K562 (cell line): ENCODE data around the gene ANKS1B. TPM values are rescaled to one million over a fixed set of nuclear protein-coding genes. Genes with fewer than 3 reads are reported as not detected.

ENCODE experiments used
- ATAC-seq: fragments of 200-7000 bp; cut with Tn5 transposase; 3 replicates; pipeline ENCODE4 v1.9.1; 2020; ENCODE audit warnings: moderate library complexity
- BruUV-seq: library from RNA; stranded (reverse); fragments of 400-500 nt; replicated peaks from 2 replicates; lab custom pipeline; 2021; lab: Mats Ljungman, UMichigan
- CTCF ChIA-PET: fragments of 300-600 bp; formaldehyde crosslinking; extraction: SDS; loops from one replicate; lab custom pipeline; 2021; ENCODE audit warnings: low intra/inter-chr PET ratio; lab: Yijun Ruan, JAX
- POLR2A ChIA-PET: fragments of 300-600, 350-650 bp; sonication (Branson Sonifier 250); formaldehyde crosslinking; extraction: SDS; loops from one replicate; lab custom pipeline; 2021; ENCODE audit warnings: antibody characterized with exemption, inconsistent platforms; lab: Yijun Ruan, JAX
- DNase-seq, 4 experiments: peaks; one replicate each; pipeline versions ENCODE4 v3.0.0 to v3.0.0-alpha.2; 2011 to 2018; ENCODE audit warnings: low spot score in 3 of 4, mixed read lengths in 3 of 4; ENCODE audit errors: extremely low read depth in 1 of 4
- FAIRE-seq: peaks from 2 replicates; lab custom pipeline; 2011; peaks lifted over from hg19 to GRCh38; lab: Jason Lieb, UNC
- H2AFZ ChIP-seq: 2 replicates; pipeline ENCODE4 v1.6.0; 2011; ENCODE audit warnings: low read depth, low read length, control low read depth, inconsistent platforms
- H3K27ac ChIP-seq: fragments of 200-600 bp; 3 replicates; pipeline ENCODE4 v1.8.0; 2011; ENCODE audit warnings: low read depth, mild to moderate bottlenecking, control low read depth, inconsistent platforms, low read length, moderate library complexity, mixed read lengths; ENCODE audit errors: extremely low read depth
- H3K27me3 ChIP-seq, 2 experiments: fragments of 300-600 bp in 1 of 2; 2 replicates in 1 of 2; 3 replicates in 1 of 2; pipeline versions ENCODE4 v1.6.0 to v1.8.0; 2011; ENCODE audit warnings: inconsistent platforms in 2 of 2, low read length in 2 of 2, mild to moderate bottlenecking in 1 of 2, mixed read lengths in 1 of 2, moderate library complexity in 1 of 2; ENCODE audit not compliant: control insufficient read depth in 2 of 2, insufficient read depth in 2 of 2
- H3K36me3 ChIP-seq: fragments of 300-600 bp; 3 replicates; pipeline ENCODE4 v1.8.0; 2011; ENCODE audit warnings: mild to moderate bottlenecking, low read length, inconsistent platforms; ENCODE audit not compliant: control insufficient read depth, insufficient read depth
- H3K4me1 ChIP-seq, 2 experiments: fragments of 200-600 bp in 1 of 2; replicated peaks in 1 of 2; 2 replicates in 1 of 2; 3 replicates in 1 of 2; pipeline versions ENCODE4 v1.5.1 to v1.8.0; 2011; ENCODE audit warnings: inconsistent platforms in 2 of 2, low read length in 2 of 2, mild to moderate bottlenecking in 1 of 2, mixed read lengths in 1 of 2, moderate library complexity in 1 of 2; ENCODE audit not compliant: control insufficient read depth in 2 of 2, insufficient read depth in 2 of 2
- H3K4me2 ChIP-seq: 2 replicates; pipeline ENCODE4 v1.6.1; 2011; ENCODE audit warnings: low read length, control low read depth, inconsistent platforms, mixed read lengths; ENCODE audit not compliant: insufficient read depth
- H3K4me3 ChIP-seq: fragments of 200-600 bp; sonication (generic), shearing (Covaris generic); 2 replicates; pipeline ENCODE4 v1.5.1; 2016; ENCODE audit warnings: control low read depth, inconsistent platforms
- H3K79me2 ChIP-seq: fragments of 200-600 bp; 3 replicates; pipeline ENCODE4 v1.8.0; 2011; ENCODE audit warnings: low read length, inconsistent platforms; ENCODE audit not compliant: control insufficient read depth, insufficient read depth
- H3K9ac ChIP-seq, 2 experiments: 2 replicates each; pipeline versions ENCODE4 v1.6.0 to v1.6.1; 2011; ENCODE audit warnings: low read depth in 2 of 2, low read length in 2 of 2, control low read depth in 1 of 2, inconsistent platforms in 1 of 2, mild to moderate bottlenecking in 1 of 2, mixed read lengths in 1 of 2; ENCODE audit not compliant: insufficient read depth in 1 of 2
- H3K9me1 ChIP-seq: one replicate; pipeline ENCODE4 v1.6.0; 2011; ENCODE audit warnings: inconsistent platforms, mild to moderate bottlenecking, low read length, moderate library complexity; ENCODE audit not compliant: control insufficient read depth, insufficient read depth
- H3K9me3 ChIP-seq: replicated peaks from 2 replicates; pipeline ENCODE4 v1.5.1; 2011; ENCODE audit warnings: low read depth, low read length, inconsistent platforms; ENCODE audit not compliant: control insufficient read depth, insufficient read depth
- H4K20me1 ChIP-seq: replicated peaks from 2 replicates; pipeline ENCODE4 v1.6.1; 2011; ENCODE audit warnings: low read length, inconsistent platforms, mixed read lengths; ENCODE audit not compliant: control insufficient read depth, insufficient read depth
- NRF1 ChIP-seq, 2 experiments: fragments of 450-650 bp; IDR thresholded peaks in 1 of 2; conservative IDR thresholded peaks in 1 of 2; 2 replicates each; pipeline ENCODE4 v1.6.1; 2014; ENCODE audit warnings: mild to moderate bottlenecking in 2 of 2
- REST ChIP-seq, 2 experiments: fragments of 450-650 bp; formaldehyde crosslinking in 1 of 2; IDR thresholded peaks; 2 replicates each; pipeline versions ENCODE4 v1.4.0 to v1.6.1; 2014 to 2020; ENCODE audit warnings: mild to moderate bottlenecking in 2 of 2, borderline replicate concordance in 1 of 2, low read depth in 1 of 2
- SMARCA5 ChIP-seq: fragments of 450-650 bp; IDR thresholded peaks from 2 replicates; pipeline ENCODE4 v1.6.1; 2016
- SPI1 ChIP-seq: IDR thresholded peaks from 2 replicates; pipeline ENCODE4 v1.6.1; 2011; ENCODE audit warnings: low read depth, low read length, control low read depth, borderline replicate concordance
- TCF7L2 ChIP-seq: fragments of 150-350 bp; IDR thresholded peaks from 2 replicates; pipeline ENCODE4 v1.6.1; 2016; ENCODE audit warnings: low read depth, mild to moderate bottlenecking, low read length, moderate library complexity
- WGBS: fragments of 100-300 bp; shearing (Covaris generic); methylation state at CpG from one replicate; pipeline ENCODE4 v1.1.6; 2016; ENCODE audit warnings: low coverage, mixed read lengths; ENCODE audit not compliant: insufficient coverage; ENCODE audit errors: missing lambda C conversion rate; 5-methylcytosine and 5-hydroxymethylcytosine counted together
- in situ Hi-C: fragments of 300-500 bp; cut with MboI; formaldehyde crosslinking; loops from 4 replicates; pipeline ENCODE4 v1.15.0; 2018; ENCODE audit warnings: inconsistent platforms, mixed read lengths
- intact Hi-C: fragments of 100-400 bp; cut with micrococcal nuclease; formaldehyde crosslinking; loops from 2 replicates; pipeline ENCODE4 v1.14.2; 2022
- polyA plus RNA-seq, 8 experiments: library from polyadenylated mRNA; depleted of rRNA in 4 of 8; stranded (reverse) in 5 of 8; unstranded in 3 of 8; fragments of >200 nt; fragmentation: Nextera tagmentation in 2 of 8; fragmentation: Illumina TruSeq in 1 of 8; extraction: Ambion mirVana in 2 of 8; extraction: Trizol in 1 of 8; gene quantifications; 2 replicates each; pipeline versions ENCODE4 v1.2.1 to v1.2.3, GENCODE V29; 2011 to 2014; ENCODE audit warnings: inconsistent platforms in 1 of 8, missing spikeins in 1 of 8
- total RNA-seq, 7 experiments: library from RNA; depleted of rRNA in 6 of 7; stranded (reverse); fragments of >200 nt in 6 of 7; fragmentation: Illumina TruSeq in 2 of 7; extraction: Trizol in 2 of 7; gene quantifications; 2 replicates each; pipeline versions ENCODE4 v1.2.1 to v1.2.3, GENCODE V29; 2011 to 2021; ENCODE audit warnings: low replicate concordance in 1 of 7

ANKS1B gene
- total and polyA plus RNA-seq, 9 of the 15 experiments (the other 6 are each of a cell fraction or from before 2014, with no cell fraction given) = 0.04 to 0.47 (median 0.28) TPM; not detected in 4

DNA sequence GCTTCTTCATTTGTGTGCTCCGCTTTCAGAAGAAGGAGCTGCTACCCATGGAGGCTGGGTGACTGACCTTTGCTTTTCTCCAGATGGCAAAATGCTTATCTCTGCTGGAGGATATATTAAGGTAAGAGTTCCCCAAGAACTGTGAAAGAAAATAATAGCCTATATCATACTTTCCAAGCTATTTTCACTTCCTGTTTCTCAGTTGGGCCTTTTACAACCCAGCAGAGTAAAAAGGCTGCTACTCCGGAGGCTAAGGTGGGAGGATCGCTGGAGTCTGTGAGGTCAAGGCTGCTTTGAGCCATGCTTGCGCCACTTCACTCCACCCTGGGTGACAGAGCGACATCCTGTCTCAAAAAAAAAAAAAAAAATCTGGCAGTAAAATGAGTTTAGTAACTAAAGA lies 1257.5 kb downstream of the ANKS1B start:
- Histone ChIP-seq H2AFZ (no peak overlapping the region), H3K4me1 (no peaks in the 10 kb centered on the region; a peak in 1 of 5 replicates), H3K4me3 (no peak overlapping the region), H4K20me1 (no peaks in the 10 kb centered on the region), H3K9ac (no peak overlapping the region), H3K79me2 (no peaks in the 10 kb centered on the region), H3K9me3 (no peaks in the 10 kb centered on the region), H3K9me1 (no peaks in the 10 kb centered on the region), H3K4me2 (no peak overlapping the region), H3K27me3 (no peaks in the 10 kb centered on the region), H3K27ac (no peak overlapping the region), H3K36me3 (peaks cover 19% of the 10 kb centered on the region)
- TF ChIP-seq SMARCA5 (no peak), NRF1 (conservative IDR thresholded peaks at IDR 0.05 in 1 of 2, IDR thresholded peaks at IDR 0.05 in 1 of 2) (no peak), TCF7L2 (no peak), SPI1 (peak; percentile 22; the same call in 1 of the 2 replicates)
- intact Hi-C loops (loop anchor here (2.0 to 5.0 kb wide), 2 partner anchors 212 to 270 kb away; no protein-coding TSS in a partner anchor), in situ Hi-C loops (no loop called here)
- CTCF ChIA-PET = no interaction called here
- no peak for FAIRE-seq
- no peak for ATAC-seq
- BruUV-seq = no TSS peak
- POLR2A ChIA-PET = no interaction called here
- WGBS = 87% methylated on average over 5 of the region's 5 CpGs
- no peak for DNase-seq

- peak; percentile 94 for ATAC-seq
- H3K27me3 ChIP-seq = no peaks in the 10 kb centered on the region
- CTCF ChIA-PET = interaction anchor here (0.7 kb wide), 1 partner anchor 76 kb away, joined by 3 read pairs; no protein-coding TSS in a partner anchor
- H3K9me3 ChIP-seq = no peaks in the 10 kb centered on the region
- intact Hi-C loops (loop anchor here (2.0 to 5.0 kb wide), 2 partner anchors 213 to 272 kb away; no protein-coding TSS in a partner anchor), in situ Hi-C loops (no loop called here)
- no peaks in the 10 kb centered on the region for H3K9me1 ChIP-seq
- POLR2A ChIA-PET = interaction anchor here (0.5 kb wide), 1 partner anchor 1418 kb away, joined by 3 read pairs; no protein-coding TSS in a partner anchor
- H2AFZ ChIP-seq = no peak overlapping the region
- BruUV-seq = no TSS peak
- no peaks in the 10 kb centered on the region for H4K20me1 ChIP-seq
- peaks cover 14% of the 10 kb centered on the region for H3K36me3 ChIP-seq
- DNase-seq = peak in 3 of 4 experiments; percentile 20 to 54 (median 48)
- FAIRE-seq = no peak
- H3K4me3 ChIP-seq = no peak overlapping the region
- no peak overlapping the region for H3K9ac ChIP-seq
- no peak overlapping the region for H3K27ac ChIP-seq
- WGBS = 35% methylated on average over 5 of the region's 5 CpGs
- 0 out of 5 replicates have a peak, but pooled peaks cover 0 to 3% of the 10 kb centered on the region in 2 experiments for H3K4me1 ChIP-seq
- no peak overlapping the region for H3K4me2 ChIP-seq
- H3K79me2 ChIP-seq = no peaks in the 10 kb centered on the region
- TF ChIP-seq REST (IDR thresholded peaks at IDR 0.05; ENCODE audit: borderline replicate concordance) = peak; percentile 37; the same call in 1 of the 2 replicates
- no peak for TF ChIP-seq REST (CRISPR knock-in tag; IDR thresholded peaks at IDR 0.05; ENCODE audit: low read depth)
Observed at GRCh38 chr12:98725476-98726247, 1259.1 kb downstream of the ANKS1B start.
